ENCODE measurements around the gene ZBTB16.

Gene ZBTB16

GRCh38 chr11:114066046-114066648 lies 6.6 kb downstream of the ZBTB16 start:
- no peak for TF ChIP-seq CTCF (IDR thresholded peaks at IDR 0.05; ENCODE audit: insufficient read depth, low read length, poor library complexity, severe bottlenecking)
- Histone ChIP-seq H3K27me3 (replicated peaks; ENCODE audit: control insufficient read depth, insufficient read depth, low read length) (peaks cover 4% of the 10 kb centered on the region), H3K4me3 (replicated peaks; ENCODE audit: low read depth, low read length) (no peak overlapping the region), H3K36me3 (ENCODE audit: control insufficient read depth, insufficient read depth, low read length) (no peaks in the 10 kb centered on the region)
- no peak for DNase-seq (ENCODE audit: extremely low read depth, insufficient read length)

GRCh38 chr11:114068327-114068726 lies 8.8 kb downstream of the ZBTB16 start:
- no peak for TF ChIP-seq CTCF (IDR thresholded peaks at IDR 0.05; ENCODE audit: insufficient read depth, low read length, poor library complexity, severe bottlenecking)
- H3K36me3 ChIP-seq (ENCODE audit: control insufficient read depth, insufficient read depth, low read length): no peaks in the 10 kb centered on the region
- H3K4me3 ChIP-seq (replicated peaks; ENCODE audit: low read depth, low read length): no peak overlapping the region
- DNase-seq (ENCODE audit: extremely low read depth, insufficient read length): no peak
- no peaks in the 10 kb centered on the region; the same call in none of the 2 replicates for H3K27me3 ChIP-seq (replicated peaks; ENCODE audit: control insufficient read depth, insufficient read depth, low read length)

GRCh38 chr11:114070464-114071139 lies 11.1 kb downstream of the ZBTB16 start:
- no peak for TF ChIP-seq CTCF (IDR thresholded peaks at IDR 0.05; ENCODE audit: insufficient read depth, low read length, poor library complexity, severe bottlenecking)
- H3K36me3 ChIP-seq (ENCODE audit: control insufficient read depth, insufficient read depth, low read length): no peaks in the 10 kb centered on the region
- H3K4me3 ChIP-seq (replicated peaks; ENCODE audit: low read depth, low read length): no peak overlapping the region
- no peak for DNase-seq (ENCODE audit: extremely low read depth, insufficient read length)
- H3K27me3 ChIP-seq (replicated peaks; ENCODE audit: control insufficient read depth, insufficient read depth, low read length): no peaks in the 10 kb centered on the region; the same call in none of the 2 replicates

- no peak overlapping the region for H3K4me3 ChIP-seq (replicated peaks; ENCODE audit: low read depth, low read length)
- no peak for DNase-seq (ENCODE audit: extremely low read depth, insufficient read length)
- H3K27me3 ChIP-seq (replicated peaks; ENCODE audit: control insufficient read depth, insufficient read depth, low read length): no peaks in the 10 kb centered on the region; the same call in 1 of the 2 replicates
- no peaks in the 10 kb centered on the region for H3K36me3 ChIP-seq (ENCODE audit: control insufficient read depth, insufficient read depth, low read length)
- no peak for TF ChIP-seq CTCF (IDR thresholded peaks at IDR 0.05; ENCODE audit: insufficient read depth, low read length, poor library complexity, severe bottlenecking)
Measured at GRCh38 chr11:114073007-114073827, 13.7 kb downstream of the ZBTB16 start.

- TF ChIP-seq CTCF (IDR thresholded peaks at IDR 0.05; ENCODE audit: insufficient read depth, low read length, poor library complexity, severe bottlenecking): no peak
- H3K36me3 ChIP-seq (ENCODE audit: control insufficient read depth, insufficient read depth, low read length): no peaks in the 10 kb centered on the region
- no peak overlapping the region for H3K4me3 ChIP-seq (replicated peaks; ENCODE audit: low read depth, low read length)
- no peak for DNase-seq (ENCODE audit: extremely low read depth, insufficient read length)
- H3K27me3 ChIP-seq (replicated peaks; ENCODE audit: control insufficient read depth, insufficient read depth, low read length): no peaks in the 10 kb centered on the region; the same call in 1 of the 2 replicates
Measured at GRCh38 chr11:114073828-114074381, 14.4 kb downstream of the ZBTB16 start.
